ENCODE measurements around the gene GLYR1.

The GLYR1 gene

DNA sequence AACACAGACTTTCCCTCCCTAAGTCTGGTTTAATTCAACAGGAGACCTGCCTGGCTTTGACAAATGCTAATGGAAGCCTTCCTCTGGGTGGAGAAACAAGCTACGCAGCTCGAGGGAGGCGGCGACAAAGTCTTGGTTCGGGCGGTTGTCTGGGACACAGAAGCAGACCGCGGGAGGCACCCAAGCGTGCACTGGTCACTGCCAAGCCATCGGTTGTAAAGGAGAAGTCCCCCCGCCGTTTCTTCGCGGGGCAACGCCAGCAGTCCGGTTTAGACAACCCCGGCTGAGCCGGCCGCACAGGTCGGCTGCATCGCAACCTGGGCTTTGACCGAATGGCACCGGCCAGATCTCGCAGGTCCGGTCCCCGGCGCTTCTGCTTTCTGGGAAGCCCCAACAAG is 586 bp downstream of the GLYR1 start:
- DNase-seq = no peak

DNA sequence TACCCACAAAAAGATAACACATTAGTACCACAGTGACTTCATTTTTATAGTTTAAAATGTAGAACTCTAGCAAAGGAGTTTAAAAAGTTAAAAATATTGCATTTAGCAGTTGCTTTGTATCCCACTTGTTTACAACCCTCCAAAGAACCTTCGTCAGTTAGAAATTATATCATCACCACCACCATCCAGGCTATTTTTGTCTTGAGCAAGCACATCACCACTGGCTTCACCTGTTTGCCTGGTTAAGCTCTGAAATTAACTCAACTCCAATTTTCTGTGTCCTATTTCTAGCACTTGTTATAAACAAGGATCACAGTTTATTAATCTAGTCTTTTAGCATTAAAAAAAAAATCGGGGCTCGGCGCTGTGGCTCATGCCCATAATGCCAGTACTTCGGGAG is 6.1 kb downstream of the GLYR1 start:
- DNase-seq = no peak

DNA sequence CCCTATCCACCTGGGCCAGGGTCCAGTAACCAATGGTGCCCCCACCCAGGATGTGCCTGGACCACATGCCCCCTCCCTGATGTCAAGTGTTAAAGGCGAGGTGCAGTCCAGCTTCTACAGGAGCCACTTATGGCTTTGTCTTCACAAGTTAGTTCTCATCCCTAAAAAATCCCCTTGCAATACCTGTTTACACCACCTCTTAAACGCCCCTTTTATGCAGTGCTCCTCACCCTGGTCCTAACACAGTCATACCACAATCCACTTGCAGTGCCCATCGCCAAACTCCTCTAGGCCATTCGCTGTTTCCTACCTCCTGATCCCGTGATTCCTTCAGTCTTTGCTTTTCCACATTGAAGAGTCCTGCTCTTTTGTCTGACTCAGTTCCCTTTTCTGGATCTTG is 7.1 kb downstream of the GLYR1 start:
- no peak for DNase-seq

DNA sequence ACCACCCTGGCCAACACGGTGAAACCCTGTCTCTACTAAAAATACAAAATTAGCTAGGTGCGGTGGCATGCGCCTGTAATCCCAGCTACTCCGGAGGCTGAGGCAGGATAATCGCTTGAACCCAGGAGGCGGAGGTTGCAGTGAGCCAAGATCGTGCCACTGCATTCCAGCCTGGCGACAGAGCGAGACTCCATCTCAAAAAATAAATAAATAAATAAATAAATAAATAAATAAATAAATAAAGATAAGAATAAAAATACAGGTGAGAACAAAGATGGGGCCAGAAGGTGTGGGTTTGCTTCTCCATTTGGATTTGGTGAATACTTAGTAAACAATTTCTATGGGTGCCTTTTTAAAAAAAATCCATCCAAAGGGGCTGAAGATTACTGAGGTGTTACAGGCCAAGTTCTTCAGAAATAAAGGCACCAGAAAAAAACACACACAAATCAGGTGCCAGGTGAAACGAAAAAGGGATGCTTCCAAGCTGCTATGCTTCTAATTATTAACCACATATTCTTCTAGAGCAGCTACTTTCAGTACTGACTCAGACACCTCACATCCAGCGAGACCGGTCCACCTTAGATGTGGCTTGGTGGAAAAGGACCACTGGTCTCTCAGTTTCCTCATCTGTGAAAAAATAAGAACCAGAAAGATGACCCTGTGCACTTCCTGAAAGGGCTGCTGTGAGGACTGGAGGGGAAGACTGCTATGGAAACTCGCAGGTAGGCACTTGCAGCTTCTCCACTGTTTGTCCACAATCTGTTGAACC is 9.2 kb downstream of the GLYR1 start:
- DNase-seq = no peak

DNA sequence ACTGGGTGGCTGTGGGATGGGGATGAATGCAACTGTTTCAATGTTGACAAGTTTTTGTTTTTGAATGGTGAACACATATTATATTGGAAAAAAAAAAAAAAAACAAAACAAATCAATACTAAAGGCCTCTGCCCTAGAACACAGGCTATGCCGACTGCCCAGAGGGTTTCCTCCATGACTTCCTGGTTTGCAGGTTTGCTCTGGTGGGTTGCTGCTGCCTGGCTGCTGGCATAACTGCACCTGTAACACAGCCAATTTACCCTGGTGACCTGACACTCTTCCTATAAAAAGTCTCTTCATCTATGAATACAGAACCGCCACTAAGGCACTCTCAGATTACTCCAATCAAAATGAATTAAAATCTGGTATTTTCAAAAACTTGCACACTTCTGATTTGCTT is 10.4 kb downstream of the GLYR1 start:
- no peak for DNase-seq

DNA sequence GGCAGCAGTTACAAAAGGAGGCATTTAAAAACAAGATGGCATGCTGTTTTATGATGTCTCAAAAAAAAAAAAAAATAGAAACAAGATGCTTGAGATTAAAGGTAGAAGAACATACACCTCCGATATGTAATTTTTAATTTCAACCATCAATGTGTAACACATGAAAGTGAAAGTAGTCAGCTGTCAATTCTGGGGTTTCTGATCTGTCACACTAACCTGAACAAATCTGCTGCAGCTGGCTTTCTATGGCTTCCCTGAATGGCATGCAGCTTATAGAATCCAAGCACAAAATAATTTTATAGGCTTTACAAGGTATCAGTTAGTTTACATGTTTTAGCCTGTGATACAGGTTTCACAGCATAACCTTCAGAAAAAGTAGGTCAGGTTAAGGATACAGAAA is 13.5 kb downstream of the GLYR1 start:
- no peak for DNase-seq

DNA sequence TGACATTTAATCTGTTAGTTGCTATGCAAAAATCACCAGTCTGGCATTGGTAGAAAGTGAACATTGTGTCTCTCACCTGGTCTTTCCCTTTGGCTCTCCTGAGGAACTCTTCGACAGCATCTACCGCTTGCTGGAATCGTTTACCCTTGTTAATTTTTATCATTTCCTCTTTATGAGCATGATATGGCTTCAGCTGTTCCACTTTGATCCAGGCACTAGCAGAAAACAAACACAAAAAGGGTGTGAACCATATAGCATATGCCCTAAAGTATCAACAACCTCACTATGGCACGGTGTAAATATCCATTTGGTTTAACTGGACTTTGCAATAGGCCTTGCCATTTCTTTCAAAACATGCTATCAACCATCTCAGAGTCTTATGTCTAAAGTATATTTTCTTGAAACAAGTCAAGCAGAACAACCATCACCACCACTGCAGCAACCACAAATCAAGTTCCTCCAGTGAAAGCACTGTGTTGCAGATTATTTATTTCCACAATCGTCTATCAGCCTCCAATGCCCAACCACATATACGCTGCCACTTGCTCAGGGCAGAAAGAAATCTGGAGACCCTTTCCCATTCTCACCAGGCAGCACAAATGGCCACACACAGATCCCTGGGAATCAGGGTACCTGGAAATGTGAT is 14.3 kb downstream of the GLYR1 start:
- no peak for DNase-seq

DNA sequence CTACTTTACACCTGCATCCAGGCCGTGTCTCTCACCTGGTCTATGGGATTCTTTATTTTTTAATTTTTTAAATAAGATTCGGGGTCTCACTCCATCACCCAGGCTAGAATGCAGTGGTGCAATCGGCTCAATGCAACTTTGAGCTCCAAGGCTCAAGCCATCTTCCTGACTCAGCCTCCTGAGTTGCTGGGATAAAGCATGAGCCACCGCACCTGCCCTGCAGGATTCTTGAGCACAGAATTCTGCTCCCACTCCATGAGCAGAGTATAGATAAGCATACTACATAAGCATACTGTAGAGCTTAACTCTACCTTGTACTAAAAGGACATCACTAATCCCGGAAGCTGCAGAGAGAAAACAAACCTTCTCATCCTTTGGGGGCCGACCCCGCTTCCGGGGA is 15.5 kb downstream of the GLYR1 start:
- DNase-seq = no peak

DNA sequence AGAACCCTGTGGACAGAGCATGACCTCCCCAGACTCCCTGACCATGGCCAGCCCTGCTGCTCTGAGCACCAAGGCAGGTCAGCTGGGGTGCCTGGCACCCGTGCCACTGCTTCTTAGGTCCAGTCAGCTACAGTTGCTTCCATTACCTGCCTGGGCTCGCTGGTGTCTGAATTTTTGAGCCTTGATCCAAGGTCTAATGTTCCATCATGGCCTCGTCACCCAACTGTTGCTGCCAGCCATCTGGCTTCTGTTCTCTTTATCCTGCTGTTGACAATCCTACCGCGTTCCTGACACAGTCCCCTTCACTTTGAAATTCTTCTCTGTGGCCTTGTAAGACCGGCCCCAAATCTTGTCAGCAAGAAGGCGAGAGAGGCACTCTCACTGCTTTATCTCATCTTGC is 16.7 kb downstream of the GLYR1 start:
- DNase-seq = no peak

DNA sequence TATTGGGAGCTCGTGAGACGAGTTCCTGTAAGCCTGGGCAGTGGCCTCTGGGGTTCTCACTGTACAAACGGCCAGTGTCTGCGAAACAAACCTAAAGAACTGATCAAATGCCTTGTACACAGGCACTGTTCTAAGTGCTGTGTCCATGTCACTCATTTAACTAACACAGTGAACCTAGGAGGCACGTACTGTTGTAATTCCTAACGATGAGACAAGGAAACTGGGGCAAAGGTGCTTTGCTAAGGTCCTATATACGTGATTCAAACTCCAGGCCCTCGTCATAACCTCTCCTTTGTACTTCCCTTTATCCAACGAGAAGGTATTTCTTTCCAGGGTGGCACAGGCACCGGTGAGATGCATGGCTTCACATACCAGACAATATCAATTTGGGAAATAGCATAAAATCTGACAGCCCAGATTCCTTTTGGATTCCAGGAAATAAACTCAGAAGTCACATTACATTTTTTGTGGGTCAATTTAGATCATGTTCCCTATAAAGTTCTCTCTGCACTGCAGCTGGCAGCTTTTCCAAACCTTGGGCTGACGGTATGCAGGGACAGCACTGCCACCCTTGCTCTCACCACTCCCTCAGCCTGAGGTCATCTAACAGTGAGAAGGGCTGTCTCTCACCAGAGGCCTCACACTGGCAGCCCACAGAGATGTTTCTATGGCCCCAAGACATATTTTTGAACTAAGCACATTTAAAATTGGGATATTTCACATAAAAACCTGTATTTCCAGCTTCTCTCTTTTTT is 18.3 kb downstream of the GLYR1 start:
- no peak for DNase-seq

DNA sequence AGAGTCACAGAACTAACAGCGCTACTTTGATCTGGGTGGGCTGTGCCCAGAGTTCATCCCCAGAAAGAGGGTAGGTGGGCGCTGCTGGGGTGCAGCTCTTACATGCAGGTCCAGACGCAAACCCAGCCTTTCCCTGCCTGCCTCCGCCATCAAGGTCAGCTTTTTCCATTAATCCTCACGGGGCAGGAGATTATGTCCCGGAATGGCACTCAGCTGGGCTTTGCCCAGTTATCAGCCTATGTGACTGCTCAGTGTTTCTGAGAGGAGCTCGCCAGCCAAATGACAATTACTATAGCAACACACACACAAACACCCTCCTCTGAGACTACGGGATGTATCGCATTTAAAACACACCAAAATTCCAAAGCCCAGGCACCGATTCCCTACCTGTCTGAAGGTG is 20.1 kb downstream of the GLYR1 start:
- DNase-seq = no peak

DNA sequence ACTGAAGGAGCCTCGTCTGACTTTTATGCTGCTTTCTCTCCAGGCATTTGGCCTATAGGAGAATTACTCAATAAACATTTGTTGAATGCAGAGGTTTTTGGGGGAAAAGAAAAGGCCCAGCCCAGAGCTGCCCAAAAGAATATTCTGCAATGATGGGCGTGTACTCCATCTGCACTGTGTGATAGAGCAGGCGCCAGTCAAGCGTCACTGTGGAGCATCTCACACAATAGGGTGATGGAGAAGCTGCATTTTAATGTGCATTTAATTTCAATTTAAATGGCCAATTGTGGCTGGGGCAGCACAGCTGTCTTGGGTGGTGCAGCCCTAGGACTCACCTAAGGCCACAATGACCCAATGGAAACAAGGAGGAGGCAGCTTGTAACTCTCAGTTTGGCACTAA is 20.6 kb downstream of the GLYR1 start:
- DNase-seq = no peak

DNA sequence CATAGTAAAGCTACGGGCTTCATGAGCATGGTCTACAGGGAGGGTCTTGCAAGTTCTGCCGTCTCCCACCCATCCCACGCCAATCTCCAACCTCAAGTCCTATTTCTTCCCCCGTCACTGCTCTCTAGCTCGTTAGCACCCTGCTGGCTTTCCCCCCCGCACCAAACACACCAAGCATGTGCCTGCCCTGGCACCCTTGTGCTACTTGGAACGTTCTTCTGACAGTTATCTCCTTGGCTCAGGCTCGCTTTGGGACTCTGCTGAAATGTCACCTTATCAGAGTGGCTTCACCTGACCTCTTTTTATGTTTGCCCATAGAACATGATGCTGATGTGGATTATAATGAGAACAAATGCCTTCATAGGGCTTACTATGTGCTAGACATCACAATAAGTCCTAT is 21.9 kb downstream of the GLYR1 start:
- DNase-seq = no peak

DNA sequence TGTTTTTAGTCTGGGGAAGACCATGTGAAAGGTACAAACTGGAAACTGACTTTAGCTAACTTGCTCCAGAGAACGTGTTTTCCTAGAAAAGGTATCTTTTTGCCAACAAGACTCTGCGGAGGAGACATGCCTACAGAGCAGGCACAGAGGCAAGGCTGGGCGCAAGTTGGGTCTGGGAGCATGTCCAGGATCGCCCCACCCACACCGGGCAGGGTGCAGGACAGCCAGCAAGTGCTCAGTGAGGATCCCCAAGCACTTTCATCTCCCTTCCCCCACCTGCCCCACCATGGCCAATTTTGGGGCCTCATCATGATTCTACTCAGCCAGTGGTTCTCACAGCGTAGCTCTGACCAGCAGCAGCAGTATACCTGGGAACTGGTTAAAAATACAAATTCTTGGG is 26.4 kb downstream of the GLYR1 start:
- no peak for DNase-seq

DNA sequence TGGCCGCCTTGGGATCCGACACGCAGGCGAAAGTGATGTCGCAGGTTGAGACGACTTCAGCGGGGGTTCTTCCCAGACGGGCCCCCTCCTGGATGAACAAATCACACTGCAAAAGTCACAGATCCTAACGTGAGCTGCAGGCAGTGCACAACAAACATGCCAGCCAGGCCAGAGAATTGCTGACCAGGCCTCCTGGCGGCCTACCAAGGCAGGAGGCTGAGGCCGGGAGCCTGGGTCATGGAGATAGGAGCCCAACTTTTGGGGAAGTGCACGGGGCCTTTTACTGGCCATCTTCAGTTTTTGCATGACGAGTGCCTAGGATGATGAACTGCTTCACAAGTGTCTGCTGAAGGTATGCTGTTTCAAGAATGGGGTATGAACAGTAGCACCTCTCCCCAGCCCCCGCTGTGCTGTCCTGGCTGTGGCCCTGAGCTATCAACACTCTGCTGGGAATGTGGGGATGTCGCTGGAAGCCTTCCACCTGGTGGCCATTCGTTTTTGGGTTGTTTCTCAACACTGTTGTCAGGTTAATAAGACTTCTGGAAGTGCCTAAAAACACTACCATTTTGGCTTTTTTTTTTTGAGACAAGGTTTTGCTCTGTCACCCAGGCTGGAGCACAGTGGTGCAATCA is 32.4 kb downstream of the GLYR1 start:
- no peak for DNase-seq

DNA sequence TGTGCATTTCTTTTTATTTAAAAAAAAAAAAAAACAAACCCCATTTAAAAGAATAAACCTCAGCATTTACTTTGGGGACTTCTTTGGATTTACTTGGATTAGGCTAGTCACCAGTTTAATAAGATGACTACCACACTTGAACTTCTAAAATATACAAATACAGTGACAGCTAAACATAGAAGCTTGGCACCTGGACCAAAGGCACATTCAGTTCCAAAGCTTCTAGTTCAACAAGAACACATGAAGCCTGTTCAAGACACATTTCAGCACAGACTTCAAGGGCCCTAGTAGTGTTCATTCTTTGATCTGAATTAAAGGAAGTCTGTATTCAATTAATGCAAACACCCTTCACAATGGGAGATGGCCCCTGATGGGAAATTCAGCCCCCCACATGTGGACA is 33.0 kb downstream of the GLYR1 start:
- no peak for DNase-seq

DNA sequence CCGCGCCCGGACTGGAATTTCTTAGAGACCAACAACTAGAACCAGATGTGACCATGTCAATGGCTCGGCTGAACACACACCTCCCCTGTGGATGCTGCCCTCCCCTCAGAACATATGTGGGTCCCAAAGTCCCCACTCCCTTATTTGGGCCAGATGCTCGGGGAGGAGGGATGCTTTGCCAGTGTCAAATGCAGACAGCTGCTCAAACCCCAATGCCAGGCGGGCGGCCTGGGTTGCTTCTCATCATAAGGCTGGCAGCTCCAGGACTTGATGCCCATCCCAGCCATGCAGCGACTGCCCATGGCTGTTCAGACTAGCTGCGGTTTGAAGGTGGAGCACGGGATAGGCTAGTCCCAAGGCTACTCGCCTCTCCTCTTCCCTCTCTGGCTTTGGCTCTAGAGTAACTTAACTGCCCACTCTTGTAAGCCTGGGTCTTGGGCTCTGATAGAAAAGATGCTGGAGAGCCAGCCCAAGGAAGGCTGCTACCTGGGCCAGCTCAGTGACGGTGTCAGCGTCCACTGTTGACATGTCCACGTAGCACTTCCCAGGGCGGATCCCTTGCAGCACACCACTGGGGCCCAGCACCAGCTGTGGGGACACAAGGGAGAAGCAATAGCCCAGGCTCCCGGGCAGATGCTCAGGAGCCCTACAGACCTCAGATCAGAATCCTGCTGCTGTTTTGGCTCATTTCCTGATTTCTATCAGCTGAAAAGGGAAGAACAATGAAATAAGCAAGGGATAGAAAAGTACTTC is 33.7 kb downstream of the GLYR1 start:
- no peak for DNase-seq

DNA sequence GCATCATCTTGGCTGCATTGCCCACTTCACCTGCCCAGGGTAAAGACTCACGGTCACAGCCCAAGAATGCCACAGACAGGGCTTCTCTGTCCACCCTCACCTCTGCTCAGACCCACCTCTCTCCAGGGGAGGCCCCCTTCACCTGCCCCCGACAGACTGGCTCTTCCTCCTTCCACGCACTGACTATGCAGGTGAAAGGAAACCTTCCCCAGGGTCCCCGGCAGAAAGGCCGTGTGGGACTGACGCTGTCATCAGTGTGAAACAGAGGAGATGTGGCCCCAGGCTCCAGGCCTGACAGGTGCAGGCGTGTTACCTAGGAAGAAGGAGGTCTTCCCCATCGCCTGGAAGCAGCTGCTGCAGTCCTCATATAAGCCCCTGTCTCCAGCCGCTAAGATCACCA is 35.3 kb downstream of the GLYR1 start:
- no peak for DNase-seq

DNA sequence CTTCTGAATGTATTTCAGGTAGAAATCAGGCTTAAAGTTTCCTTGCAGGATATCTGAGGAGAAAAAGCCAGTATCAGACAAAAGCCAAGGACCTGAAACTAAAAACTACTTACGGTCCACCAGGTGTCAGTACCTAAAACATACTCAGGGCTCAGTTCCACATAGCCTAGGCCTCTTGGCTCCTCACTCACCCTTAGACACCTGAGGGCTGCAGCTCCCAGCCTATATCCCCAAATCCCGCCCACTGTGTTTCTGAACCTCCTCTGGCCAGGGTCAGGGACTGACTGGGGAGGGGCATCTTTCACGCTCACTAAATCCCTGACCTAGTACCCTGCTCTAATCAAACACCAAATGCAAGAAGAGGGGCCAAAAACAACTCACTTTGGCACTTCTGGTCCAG is 35.8 kb downstream of the GLYR1 start:
- DNase-seq = no peak

DNA sequence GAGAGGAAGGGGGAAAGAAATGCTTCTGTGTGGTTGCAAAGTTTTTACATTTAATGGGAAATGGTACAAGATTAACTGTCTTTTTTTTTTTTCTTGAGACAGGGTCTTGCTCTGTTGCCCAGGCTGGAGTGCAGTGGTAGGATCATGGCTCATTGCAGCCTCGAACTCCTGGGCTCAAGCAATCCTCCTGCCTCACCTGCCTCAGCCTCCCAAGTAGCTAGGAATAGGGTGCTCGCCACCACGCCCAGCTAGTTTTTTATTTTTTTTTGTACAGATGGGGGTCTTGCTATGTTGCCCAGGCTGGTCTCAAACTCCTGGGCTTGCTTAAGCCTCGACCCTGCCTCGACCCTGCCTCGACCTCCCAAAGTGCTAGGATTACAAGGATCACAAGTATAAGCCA is 40.8 kb downstream of the GLYR1 start:
- no peak for DNase-seq

DNA sequence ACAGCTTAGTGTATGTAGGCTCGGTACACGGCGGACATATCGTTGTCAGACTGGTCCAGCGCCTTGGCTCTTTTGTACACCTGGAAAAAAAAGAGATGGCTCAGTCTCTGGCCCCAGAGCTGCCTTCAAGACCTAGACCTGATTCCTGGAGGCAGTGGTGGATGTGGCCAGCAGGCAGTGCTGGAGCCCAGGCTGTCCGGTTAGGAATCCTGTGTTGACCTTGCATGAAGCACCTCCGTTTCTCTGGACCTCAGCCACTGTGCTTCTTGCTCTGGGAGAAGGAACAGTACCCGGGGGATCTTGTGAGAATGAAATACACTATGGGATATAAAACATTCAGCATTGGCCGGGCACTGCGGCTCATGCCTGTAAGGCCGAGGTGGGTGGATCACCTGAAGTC is 41.9 kb downstream of the GLYR1 start:
- no peak for DNase-seq

DNA sequence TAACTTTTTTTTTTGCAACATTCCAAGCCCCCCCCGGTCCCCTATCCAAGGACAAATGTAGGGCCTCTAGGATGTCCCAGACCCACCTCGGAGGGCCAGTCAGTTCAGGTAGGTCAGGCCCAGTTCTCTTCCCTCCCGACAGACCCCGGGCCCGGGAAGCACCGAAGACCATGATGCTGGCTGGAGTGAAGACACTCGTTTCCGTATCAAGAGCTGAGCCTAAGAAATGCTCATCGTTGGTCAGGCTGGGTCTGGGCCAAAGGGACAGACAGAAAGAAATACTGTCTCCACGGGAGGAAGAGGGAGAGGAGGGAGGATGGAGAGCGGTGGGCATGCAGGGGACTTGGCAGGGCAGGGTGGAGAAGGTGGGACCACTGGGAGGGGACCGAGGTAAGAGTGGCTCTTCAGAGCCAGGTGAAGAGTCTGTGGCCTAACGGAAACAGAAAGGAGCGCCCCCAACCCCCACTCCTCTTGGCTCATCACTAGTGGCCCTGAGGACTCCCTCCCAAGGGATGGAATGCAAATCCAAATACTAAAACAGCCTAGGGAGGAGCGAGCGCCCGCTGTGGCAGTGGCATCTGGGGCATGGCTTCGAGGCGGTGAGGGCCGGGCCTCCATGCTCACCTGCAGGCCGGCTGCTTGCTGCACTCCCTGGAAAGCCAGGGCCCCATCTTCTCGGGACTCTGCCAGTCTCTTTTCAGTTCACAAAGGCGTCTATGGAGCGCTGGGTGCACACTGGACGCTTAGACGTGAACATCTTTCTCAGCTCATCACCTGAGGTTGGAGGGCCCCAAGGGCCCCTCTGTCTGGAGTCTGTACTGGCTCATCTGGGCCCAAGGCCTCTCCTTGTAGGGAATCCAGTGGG is 43.0 kb downstream of the GLYR1 start:
- no peak for DNase-seq
